ENCODE measurements around the gene EIF4B.
"Not testable (repeated sequence)": the region's sequence is repeated elsewhere in the genome, so short reads cannot be mapped to it uniquely, and the experiment has no call there.

EIF4B gene

DNA sequence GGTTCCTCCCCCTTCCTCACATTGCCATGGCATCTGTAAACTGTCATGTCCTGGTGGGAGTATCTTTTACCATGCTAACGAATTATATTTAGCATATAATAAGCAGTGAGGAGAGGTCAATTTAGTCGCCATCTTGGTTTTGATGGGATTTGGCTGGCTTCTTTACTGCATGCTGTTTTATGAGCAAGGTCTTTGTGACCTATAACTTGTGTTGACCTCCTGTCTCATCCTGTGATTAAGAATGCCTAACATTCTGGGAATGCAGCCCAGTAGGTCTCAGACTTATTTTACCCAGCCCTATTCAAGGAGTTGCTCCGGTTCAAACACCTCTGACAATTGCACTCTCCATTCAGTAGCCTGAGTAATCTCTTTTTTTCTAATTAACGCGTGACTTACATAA, 2.1 kb upstream of the EIF4B start:
- DNase-seq (ENCODE audit: low read depth in 2 of 2): no peak

DNA sequence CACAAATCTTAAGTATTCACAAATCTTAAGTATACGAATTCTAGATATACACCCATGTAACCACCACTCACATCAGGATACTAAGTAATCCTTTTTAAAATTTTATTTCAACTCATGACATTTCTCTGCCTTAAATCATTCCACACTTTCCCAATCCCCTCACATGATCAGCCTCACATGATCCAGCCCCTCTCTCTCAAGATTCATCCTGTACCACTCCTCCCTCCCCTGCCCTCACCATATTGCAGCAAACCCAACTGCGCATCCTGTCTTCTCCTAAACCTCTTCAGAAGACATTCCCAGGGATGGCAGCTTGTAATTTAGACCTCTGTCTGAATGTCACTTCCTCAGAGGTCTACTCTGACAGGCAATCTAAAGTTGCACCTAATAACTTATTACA, 1.7 kb upstream of the EIF4B start:
- no peak for DNase-seq (ENCODE audit: low read depth in 2 of 2)

GRCh38 chr12:53005215-53005985, 856 bp upstream of the EIF4B start:
- DNase-seq (ENCODE audit: low read depth in 2 of 2): no peak

DNA sequence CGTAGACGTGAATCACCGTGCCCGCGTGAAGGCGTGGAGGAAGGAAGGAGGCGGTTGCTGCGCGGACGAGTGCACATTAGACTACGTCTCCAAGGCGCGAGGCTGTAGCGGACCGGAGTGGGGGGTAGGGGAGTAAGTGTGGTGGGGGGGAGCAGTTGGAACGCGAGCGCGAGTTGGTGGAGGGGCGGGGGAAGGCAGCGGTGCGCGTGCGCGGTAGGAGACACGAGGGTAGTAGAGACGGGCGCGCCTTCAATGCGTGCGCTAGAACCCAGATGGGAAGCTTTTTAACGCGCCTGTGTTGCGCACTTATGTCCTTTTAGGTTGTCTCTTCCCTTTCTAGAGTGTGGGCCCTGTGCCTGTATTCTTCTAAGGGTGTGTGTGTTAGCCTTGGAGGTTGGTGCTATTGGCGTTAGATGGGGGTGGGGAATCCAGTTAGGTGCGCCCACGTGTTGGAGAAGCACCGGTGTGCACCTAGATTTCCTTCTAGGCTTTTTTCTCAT, 604 bp downstream of the EIF4B start:
- peak; percentile 78 to 82 for DNase-seq (ENCODE audit: low read depth in 2 of 2)

DNA sequence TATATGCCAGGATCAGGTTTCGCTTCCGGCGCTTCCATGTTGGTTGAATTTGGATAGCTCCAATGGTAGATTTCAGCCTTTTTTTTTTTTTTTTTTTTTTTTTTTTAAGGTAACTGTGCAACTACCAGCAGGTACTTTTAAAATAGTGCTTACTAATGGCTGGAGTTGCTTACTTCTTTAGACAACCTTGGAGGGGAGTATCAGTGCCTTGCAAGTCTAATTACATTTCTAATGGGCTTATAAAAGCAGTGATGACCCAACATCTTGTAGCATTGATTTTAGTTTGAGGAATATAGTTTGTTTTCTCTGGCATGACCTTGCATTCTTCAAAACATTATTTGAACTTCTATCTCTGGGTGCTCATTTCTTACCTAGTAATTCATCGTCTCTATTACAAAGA, 1.1 kb downstream of the EIF4B start:
- DNase-seq (ENCODE audit: low read depth in 2 of 2): no peak

GRCh38 chr12:53008760-53009159, 2.5 kb downstream of the EIF4B start:
- not testable (repeated sequence) for DNase-seq (ENCODE audit: low read depth in 2 of 2)

- DNase-seq (ENCODE audit: low read depth in 2 of 2): no peak
Measured at GRCh38 chr12:53010955-53011354, 4.7 kb downstream of the EIF4B start.

- no peak for DNase-seq (ENCODE audit: low read depth in 2 of 2)
Measured at GRCh38 chr12:53011889-53012288, 5.6 kb downstream of the EIF4B start.

DNA sequence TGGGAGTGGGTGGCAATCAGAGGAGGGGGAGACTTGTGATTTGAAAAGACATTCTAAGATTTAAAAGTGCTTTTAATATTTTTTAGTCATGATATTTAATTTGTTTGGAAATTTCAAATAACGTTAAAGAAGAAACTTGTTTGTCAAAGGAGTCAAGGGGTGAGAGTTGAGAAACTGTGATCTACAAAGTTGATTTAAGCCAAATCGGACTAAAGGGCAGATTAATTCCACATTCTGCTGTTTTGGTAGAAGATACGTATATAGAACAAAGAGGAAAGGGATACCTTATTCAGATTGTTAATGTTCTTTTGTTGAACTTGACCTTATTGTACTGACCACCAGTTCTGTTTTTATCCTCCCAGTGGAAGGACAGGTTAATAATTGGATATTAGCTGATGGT, 6.7 kb downstream of the EIF4B start:
- no peak for DNase-seq (ENCODE audit: low read depth in 2 of 2)

DNA sequence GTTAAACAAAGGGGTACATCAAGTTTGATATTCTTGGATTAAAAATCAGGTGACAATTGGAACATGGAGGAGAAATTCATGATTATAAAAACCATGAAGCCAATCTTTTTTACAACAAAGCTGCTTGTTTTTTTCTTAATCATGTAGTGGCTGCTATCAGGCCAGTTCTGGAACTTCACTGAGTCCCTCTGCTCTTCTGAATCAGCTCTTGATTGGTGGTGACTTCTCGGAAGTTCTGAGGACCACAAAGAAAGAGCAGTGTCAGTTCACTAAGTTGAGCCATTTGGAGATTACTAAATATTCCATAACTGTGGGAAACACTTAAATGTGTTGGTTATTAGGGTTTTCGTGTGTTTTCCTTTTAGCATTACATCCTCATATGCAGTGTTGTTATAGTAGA, 8.5 kb downstream of the EIF4B start:
- no peak for DNase-seq (ENCODE audit: low read depth in 2 of 2)

- no peak for DNase-seq (ENCODE audit: low read depth in 2 of 2)
Measured at GRCh38 chr12:53025250-53025649, 19.0 kb downstream of the EIF4B start.

- not testable (repeated sequence) for DNase-seq (ENCODE audit: low read depth in 2 of 2)
Measured at GRCh38 chr12:53027014-53027413, 20.8 kb downstream of the EIF4B start.

DNA sequence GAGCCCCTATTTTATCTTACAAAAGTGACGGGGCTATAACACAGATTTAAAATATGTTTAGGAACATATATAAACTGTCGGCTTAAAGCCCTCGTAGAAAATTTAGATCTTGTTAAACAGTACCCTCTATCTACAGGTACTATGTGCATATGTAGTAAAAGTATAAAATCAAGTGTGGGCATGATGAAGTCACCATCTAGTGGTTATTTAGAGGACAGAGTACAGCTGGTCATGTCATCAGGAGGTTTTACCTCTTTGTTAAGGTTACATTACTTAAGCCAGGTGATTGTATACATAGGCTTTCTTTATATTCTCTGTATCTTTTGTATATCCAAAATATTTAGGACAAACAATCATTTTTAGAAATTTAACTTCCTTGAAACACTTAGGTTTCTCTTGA, 25.4 kb downstream of the EIF4B start:
- no peak for DNase-seq (ENCODE audit: low read depth in 2 of 2)

DNA sequence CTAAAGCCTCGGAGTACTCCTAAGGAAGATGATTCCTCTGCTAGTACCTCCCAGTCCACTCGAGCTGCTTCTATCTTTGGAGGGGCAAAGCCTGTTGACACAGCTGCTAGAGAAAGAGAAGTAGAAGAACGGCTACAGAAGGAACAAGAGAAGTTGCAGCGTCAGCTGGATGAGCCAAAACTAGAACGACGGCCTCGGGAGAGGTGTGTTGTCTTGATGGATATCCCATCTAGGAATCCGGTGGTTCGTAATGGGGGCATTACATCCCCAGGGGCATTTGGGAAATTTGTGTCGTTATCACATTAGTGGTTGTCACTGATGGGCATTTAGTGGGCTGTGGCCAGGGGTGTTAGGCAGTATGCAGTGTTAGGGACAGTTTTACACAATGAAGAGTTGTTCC, 27.6 kb downstream of the EIF4B start:
- not testable (repeated sequence) for DNase-seq (ENCODE audit: low read depth in 2 of 2)

DNA sequence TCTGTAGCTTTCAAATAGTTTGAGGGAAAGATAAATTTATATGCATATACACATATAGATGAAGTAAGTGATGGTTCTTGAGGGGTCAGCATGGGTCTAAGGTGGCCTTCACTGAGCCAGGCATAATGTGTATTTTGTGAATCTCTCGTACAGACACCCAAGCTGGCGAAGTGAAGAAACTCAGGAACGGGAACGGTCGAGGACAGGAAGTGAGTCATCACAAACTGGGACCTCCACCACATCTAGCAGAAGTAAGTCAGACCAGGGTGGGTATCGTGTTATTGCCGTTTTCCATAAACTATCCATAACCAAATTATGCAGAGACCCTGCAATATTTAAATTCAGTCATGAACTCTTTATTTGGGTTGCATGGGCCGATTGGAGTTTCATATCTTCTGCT, 28.2 kb downstream of the EIF4B start:
- no peak for DNase-seq (ENCODE audit: low read depth in 2 of 2)

DNA sequence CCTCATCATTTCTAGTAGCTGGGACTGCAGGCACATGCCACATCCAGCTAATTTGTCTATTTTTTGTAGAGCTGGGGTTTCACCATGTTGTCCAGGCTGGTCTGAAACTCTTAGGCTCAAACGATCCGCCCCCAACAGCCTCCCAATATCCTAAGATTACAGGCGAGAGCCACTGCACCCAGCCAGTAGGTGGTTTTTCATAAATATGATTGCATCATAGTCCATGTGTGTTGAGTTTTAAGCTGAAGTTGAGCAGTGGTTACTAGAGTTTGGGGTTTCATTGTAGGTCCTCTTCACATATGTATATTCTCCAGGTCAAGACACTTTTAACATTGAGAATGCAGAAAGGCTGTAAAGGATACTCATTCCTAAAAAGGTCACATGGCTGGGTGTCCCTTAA, 30.5 kb downstream of the EIF4B start:
- no peak for DNase-seq (ENCODE audit: low read depth in 2 of 2)

GRCh38 chr12:53039851-53040250, 33.6 kb downstream of the EIF4B start:
- DNase-seq (ENCODE audit: low read depth in 2 of 2): no peak

DNA sequence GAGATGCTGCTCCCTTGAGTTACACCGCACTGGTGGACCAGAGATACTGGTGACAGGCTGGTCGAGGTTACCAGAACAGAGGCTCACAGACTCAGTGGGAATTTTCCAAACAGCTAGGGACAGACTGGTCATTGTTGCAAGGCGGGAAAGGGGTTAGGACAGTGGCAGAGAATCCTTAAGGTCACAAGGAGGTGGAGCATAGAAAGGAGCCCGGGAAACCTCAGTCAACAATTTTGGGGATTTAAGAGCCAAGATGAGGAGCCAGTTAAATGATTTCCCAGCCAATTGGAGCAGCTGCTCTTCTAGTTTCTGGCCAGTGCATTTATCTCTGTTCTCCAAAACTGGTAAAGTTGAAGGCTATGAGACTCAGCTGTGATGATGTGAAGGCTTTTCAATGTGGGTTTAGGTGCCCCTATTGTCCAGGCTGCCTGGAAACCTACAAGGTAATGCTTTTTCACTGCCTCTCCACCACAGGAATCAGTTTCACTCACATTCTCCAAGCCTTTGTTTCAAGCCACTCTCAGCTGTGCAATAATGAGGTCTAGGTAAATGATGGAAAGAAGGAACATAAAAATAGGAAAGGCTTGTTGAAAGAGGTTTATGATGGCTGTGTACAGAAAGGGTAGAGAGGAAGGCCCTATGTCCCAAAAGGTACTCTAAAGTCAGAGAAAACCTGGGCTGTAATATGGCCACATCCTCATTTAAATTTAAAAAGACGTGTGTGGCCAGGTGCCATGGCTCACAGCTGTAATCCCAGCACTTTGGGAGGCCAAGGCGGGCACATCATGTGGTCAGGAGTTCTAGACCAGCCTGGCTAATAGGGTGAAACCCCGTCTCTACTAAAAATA, 36.6 kb downstream of the EIF4B start:
- no peak for DNase-seq (ENCODE audit: low read depth in 2 of 2)

GRCh38 chr12:53044052-53044581, 37.9 kb downstream of the EIF4B start:
- DNase-seq (ENCODE audit: low read depth in 2 of 2): no peak

DNA sequence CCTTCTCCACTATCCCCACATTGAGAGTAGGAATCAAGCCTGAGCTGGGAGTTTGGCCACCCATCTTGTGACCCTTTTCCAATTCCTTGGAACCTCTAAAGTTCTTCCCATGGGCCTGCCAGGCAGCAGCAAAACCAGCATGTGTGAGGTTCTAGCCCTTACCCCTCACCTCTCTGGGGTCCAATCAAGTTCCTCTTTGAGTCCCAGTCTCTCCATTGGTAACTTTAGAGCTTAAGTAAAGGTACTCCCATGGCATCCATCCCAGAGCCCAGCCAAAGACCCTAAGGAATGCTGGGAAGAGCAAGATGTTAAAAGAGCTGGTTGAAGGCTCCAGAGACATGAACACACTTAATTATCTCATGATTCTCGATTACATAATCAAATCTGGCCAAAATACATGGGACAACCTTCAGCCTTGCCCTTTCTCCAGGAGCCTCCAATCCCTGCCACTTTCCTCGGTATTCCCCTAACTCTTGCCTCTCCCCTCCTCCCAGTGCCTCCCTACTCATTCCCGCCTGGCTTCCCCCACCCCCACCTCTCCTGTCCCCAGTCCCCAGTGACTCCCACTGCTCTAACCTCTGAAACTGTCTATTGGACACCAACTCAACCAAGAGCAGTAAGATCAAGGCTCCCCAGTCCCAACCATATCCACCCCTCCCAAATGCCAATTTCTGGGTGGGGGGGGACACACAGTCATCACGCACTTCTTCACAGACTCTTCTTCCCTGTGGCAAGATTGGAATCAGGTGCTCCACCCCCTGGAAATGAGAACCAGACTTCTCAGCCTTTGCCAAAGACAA, 38.8 kb downstream of the EIF4B start:
- no peak for DNase-seq (ENCODE audit: low read depth in 2 of 2)

DNA sequence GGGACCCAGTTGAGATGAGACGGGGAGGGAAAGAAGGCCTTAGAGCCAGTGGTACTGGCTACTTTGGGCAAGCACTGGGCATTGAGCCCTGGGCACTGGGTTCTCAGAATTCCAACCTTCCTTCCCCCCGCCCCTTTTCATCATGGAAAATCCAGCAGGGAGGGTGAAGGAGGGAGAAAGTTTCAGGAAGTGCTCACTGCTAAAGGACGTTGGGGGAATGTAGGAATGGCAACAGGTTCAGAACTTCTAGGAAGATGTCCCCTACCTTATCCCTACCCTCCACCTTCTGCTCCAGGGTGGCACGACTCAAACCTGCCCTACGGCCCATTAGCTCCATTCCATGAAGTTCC, 39.4 kb downstream of the EIF4B start:
- no peak for DNase-seq (ENCODE audit: low read depth in 2 of 2)

DNA sequence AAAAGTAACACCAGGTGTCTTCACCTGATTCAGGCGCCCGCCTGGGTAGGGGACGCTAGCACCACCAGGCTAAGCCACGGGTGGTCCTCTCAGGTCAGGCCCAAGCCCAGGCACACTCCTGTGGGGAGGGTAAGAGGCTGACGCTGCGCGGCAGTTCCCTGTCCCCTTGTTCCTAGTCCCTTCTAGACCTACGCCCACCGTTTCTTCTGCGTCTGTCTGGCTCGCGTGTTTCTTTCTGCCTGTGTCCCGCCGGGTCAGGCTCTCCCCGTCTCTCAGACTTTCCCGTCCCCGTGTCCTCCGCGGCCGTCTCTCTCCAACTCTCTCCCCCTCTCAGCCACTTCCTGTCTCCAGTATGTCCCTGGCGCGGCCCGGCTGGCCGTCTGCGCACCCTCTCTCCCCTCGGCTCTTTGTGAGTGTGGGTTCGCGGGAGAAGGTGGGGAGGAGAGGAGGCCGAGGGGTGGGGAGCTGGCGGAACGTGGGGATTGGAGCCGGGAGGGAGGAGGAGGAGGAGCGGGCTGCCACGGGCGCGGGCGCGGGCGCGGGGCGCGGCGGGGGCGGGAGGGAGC, 40.5 kb downstream of the EIF4B start:
- DNase-seq (ENCODE audit: low read depth in 2 of 2): peak; percentile 28 to 34

Measured in stimulated activated CD4-positive, alpha-beta T cell treated with anti-CD3 and anti-CD28 coated beads, Interleukin-1b, Interleukin-23, amount 100 ng/mL, for 4 hours (primary cell).